OCI-LY7 (cell line): ENCODE results near the gene PTH. TPM values are rescaled to one million over a fixed set of nuclear protein-coding genes. Genes with fewer than 3 reads are reported as not detected.

ENCODE experiments used
- BruUV-seq: library from RNA; stranded (reverse); fragments of 400-500 nt; replicated peaks from 2 replicates; lab custom pipeline; 2021; lab: Mats Ljungman, UMichigan
- CTCF ChIA-PET: fragments of 300-600 bp; sonication (Branson Sonifier 250); formaldehyde crosslinking; loops from one replicate; lab custom pipeline; 2022; ENCODE audit warnings: antibody characterized with exemption; ENCODE audit not compliant: unreplicated experiment; lab: Charles Lee
- POLR2A ChIA-PET: fragments of 300-600 bp; sonication (Branson Sonifier 250); formaldehyde crosslinking; loops from one replicate; lab custom pipeline; 2022; ENCODE audit warnings: antibody characterized with exemption; lab: Charles Lee
- DNase-seq: peaks from one replicate; pipeline ENCODE4 v3.0.0-alpha.2; 2015; ENCODE audit warnings: low spot score
- H2AFZ ChIP-seq: fragments of 200-600 bp; sonication (generic), shearing (Covaris generic); 2 replicates; pipeline ENCODE4 v1.6.1; 2014; ENCODE audit warnings: mild to moderate bottlenecking, antibody characterized with exemption, low read length, moderate library complexity
- H3K27ac ChIP-seq: fragments of 200-600 bp; sonication (generic); 2 replicates; pipeline ENCODE4 v1.5.1; 2014; ENCODE audit warnings: mixed run types, low read depth, mild to moderate bottlenecking, moderate library complexity, low read length, inconsistent platforms; ENCODE audit not compliant: poor library complexity, severe bottlenecking
- H3K36me3 ChIP-seq: fragments of 200-600 bp; sonication (generic); 2 replicates; pipeline ENCODE4 v1.6.1; 2014; ENCODE audit warnings: mild to moderate bottlenecking, antibody characterized with exemption, low read length, moderate library complexity, mixed read lengths; ENCODE audit not compliant: insufficient read depth
- H3K4me1 ChIP-seq: fragments of 200-600 bp; sonication (generic); 2 replicates; pipeline ENCODE4 v1.5.1; 2014; ENCODE audit warnings: mild to moderate bottlenecking, low read length; ENCODE audit not compliant: insufficient read depth, poor library complexity, severe bottlenecking
- H3K4me2 ChIP-seq: fragments of 200-600 bp; sonication (generic); 2 replicates; pipeline ENCODE4 v1.6.1; 2014; ENCODE audit warnings: mild to moderate bottlenecking, low read length
- H3K4me3 ChIP-seq: fragments of 200-600 bp; sonication (generic); 2 replicates; pipeline ENCODE4 v1.5.1; 2014; ENCODE audit warnings: mild to moderate bottlenecking, low read depth, low read length; ENCODE audit not compliant: poor library complexity, severe bottlenecking
- H3K79me2 ChIP-seq: fragments of 200-600 bp; sonication (generic); 2 replicates; pipeline ENCODE4 v1.6.1; 2016; ENCODE audit warnings: low read depth, mild to moderate bottlenecking, low read length, moderate library complexity, mixed read lengths; ENCODE audit not compliant: insufficient read depth
- H3K9me2 ChIP-seq: fragments of 200-600 bp; sonication (generic); 2 replicates; pipeline ENCODE4 v1.6.1; 2016; ENCODE audit warnings: mild to moderate bottlenecking, low read length, mixed read lengths; ENCODE audit not compliant: insufficient read depth
- H3K9me3 ChIP-seq: fragments of 200-600 bp; sonication (generic); 2 replicates; pipeline ENCODE4 v1.6.1; 2014; ENCODE audit warnings: mild to moderate bottlenecking, mixed run types, low read length, mixed read lengths
- H4K20me1 ChIP-seq: fragments of 200-600 bp; sonication (generic); 2 replicates; pipeline ENCODE4 v1.6.1; 2014; ENCODE audit warnings: mild to moderate bottlenecking, antibody characterized with exemption, low read length, moderate library complexity, mixed read lengths; ENCODE audit not compliant: insufficient read depth
- EZH2phosphoT487 ChIP-seq: fragments of 200-600 bp; sonication (generic); IDR thresholded peaks from 2 replicates; pipeline ENCODE4 v1.6.1; 2018; ENCODE audit warnings: low read depth, borderline replicate concordance, mild to moderate bottlenecking, mixed run types, antibody characterized with exemption, low read length, moderate library complexity, mixed read lengths
- intact Hi-C: fragments of 100-400 bp; cut with micrococcal nuclease; formaldehyde crosslinking; loops from one replicate; pipeline ENCODE4 v1.10.0; 2022; ENCODE audit not compliant: unreplicated experiment
- total RNA-seq, 2 experiments: library from RNA; depleted of rRNA in 1 of 2; stranded (reverse); fragments of >200 nt in 1 of 2; shearing (Covaris generic) in 1 of 2; gene quantifications; 2 replicates each; pipeline ENCODE4 v1.2.3, GENCODE V29; 2014 to 2022
- TF ChIP-seq, protein P1 (sequence below): fragments of 200-600 bp; sonication (generic); conservative IDR thresholded peaks from 2 replicates; pipeline ENCODE4 v1.5.1; 2014; ENCODE audit warnings: mild to moderate bottlenecking, antibody characterized with exemption, low read length, moderate library complexity, mixed read lengths

The PTH gene
- total RNA-seq, 2 experiments from 2014 or later = not detected

DNA sequence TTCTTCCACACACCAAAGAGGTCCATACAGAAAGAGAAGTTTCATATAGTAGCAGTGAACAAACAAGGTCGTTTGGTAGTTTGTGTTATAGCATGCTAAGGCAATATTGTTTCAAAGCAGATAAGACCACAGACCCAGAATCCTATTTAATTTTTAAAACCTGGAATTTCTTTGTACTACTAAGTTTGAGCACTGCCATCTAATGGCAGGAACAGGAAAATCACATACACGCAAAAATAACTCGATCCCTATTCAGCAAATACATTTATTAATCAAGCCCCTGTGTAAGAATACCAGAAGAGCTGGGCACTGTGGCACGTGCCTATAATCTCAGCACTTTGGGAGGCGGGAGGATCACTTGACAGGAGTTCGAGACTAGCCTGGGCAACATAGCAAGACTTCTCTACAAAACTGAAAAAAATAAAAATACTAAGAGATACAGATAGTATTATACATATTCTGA lies 29.9 kb downstream of the PTH start:
- peaks cover 22% of the 10 kb centered on the region for H3K4me1 ChIP-seq
- ChIA-PET CTCF (no interaction called here), POLR2A (interaction anchor here (3.0 kb wide), 1 partner anchor 202 kb away, joined by 10 read pairs; the partner anchor contains the start of gene FAR1)
- TF ChIP-seq EZH2phosphoT487 = no peak
- TF ChIP-seq, protein P1, sequence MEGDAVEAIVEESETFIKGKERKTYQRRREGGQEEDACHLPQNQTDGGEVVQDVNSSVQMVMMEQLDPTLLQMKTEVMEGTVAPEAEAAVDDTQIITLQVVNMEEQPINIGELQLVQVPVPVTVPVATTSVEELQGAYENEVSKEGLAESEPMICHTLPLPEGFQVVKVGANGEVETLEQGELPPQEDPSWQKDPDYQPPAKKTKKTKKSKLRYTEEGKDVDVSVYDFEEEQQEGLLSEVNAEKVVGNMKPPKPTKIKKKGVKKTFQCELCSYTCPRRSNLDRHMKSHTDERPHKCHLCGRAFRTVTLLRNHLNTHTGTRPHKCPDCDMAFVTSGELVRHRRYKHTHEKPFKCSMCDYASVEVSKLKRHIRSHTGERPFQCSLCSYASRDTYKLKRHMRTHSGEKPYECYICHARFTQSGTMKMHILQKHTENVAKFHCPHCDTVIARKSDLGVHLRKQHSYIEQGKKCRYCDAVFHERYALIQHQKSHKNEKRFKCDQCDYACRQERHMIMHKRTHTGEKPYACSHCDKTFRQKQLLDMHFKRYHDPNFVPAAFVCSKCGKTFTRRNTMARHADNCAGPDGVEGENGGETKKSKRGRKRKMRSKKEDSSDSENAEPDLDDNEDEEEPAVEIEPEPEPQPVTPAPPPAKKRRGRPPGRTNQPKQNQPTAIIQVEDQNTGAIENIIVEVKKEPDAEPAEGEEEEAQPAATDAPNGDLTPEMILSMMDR = peak; percentile 90
- no peaks in the 10 kb centered on the region for H3K9me3 ChIP-seq
- H3K4me2 ChIP-seq = no peak overlapping the region
- intact Hi-C loops = loop anchor here (10.0 kb wide), 1 partner anchor 609 kb away; no protein-coding TSS in a partner anchor
- no peak overlapping the region; the same call in 1 of the 2 replicates for H2AFZ ChIP-seq
- no peaks in the 10 kb centered on the region for H3K9me2 ChIP-seq
- peaks cover 17% of the 10 kb centered on the region; the same call in 1 of the 2 replicates for H3K79me2 ChIP-seq
- no peak overlapping the region for H3K4me3 ChIP-seq
- no peaks in the 10 kb centered on the region for H3K36me3 ChIP-seq
- no TSS peak for BruUV-seq
- H3K27ac ChIP-seq = no peak overlapping the region
- H4K20me1 ChIP-seq = no peaks in the 10 kb centered on the region
- peak; percentile 45 for DNase-seq

DNA sequence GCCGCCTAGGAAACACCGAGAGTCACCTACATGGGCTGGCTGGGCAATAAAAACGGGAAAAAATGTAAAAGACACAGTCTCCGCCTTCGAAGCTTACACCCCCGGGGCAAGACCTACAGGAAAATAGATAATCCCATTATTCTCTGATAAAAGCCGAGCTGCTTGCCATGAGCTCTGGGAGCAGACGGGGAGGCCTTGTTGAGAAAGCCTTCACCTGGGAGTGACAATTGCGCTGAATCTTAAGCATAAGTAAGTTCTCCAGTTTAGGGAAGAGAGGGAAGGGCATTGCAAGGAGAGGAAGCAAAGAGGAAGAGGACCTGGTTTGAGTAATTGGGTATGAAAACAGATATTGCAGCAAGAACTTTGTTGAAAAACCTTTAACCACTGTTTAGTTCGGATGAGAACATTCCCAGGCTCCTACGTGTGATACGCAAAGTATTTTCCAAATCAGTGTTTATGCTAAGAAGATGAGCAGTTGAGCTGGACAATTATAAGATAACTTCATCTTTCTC lies 32.0 kb downstream of the PTH start:
- DNase-seq = no peak
- Histone ChIP-seq H2AFZ (peak overlapping the region; percentile 90), H3K4me3 (peak overlapping the region; percentile 86), H3K9me2 (no peaks in the 10 kb centered on the region), H3K79me2 (peaks cover 32% of the 10 kb centered on the region; the same call in 1 of the 2 replicates), H3K27ac (peak overlapping the region; percentile 55), H3K9me3 (no peaks in the 10 kb centered on the region), H4K20me1 (no peaks in the 10 kb centered on the region), H3K4me1 (peaks cover 22% of the 10 kb centered on the region), H3K36me3 (no peaks in the 10 kb centered on the region), H3K4me2 (peak overlapping the region; percentile 90)
- BruUV-seq = no TSS peak
- ChIA-PET POLR2A (interaction anchor here (0.8 to 4.0 kb wide), 6 partner anchors 9 to 204 kb away, joined by 3 to 20 read pairs (median 5); partner anchors contain the start of gene FAR1), CTCF (no interaction called here)
- intact Hi-C loops = loop anchor here (1.0 to 10.0 kb wide), 2 partner anchors 204 to 611 kb away; partner anchors contain the start of gene FAR1
- TF ChIP-seq, protein P1 = no peak
- no peak for TF ChIP-seq EZH2phosphoT487
